Skeletal muscle tissue (tissue), 4 donors: ENCODE results near the gene ERICH3. TPM values are rescaled to one million over a fixed set of nuclear protein-coding genes. Genes with fewer than 3 reads are reported as not detected.
"Not testable (repeated sequence)": the region's sequence is repeated elsewhere in the genome, so short reads cannot be mapped to it uniquely, and the experiment has no call there.

Experiments used
- H3K27ac ChIP-seq: one replicate; pipeline ENCODE4 v1.7.0; 2013; ENCODE audit warnings: mild to moderate bottlenecking, low read depth, low read length, inconsistent platforms
- H3K27me3 ChIP-seq, 3 donors: one replicate each; pipeline ENCODE4 v1.7.0; 2013; ENCODE audit warnings: low read length in 3 of 3; ENCODE audit not compliant: control insufficient read depth in 3 of 3, insufficient read depth in 3 of 3
- H3K36me3 ChIP-seq, 3 donors: one replicate each; pipeline ENCODE4 v1.7.0; 2013; ENCODE audit warnings: low read length in 3 of 3; ENCODE audit not compliant: control insufficient read depth in 3 of 3, insufficient read depth in 3 of 3
- H3K4me1 ChIP-seq, 3 donors: one replicate each; pipeline ENCODE4 v1.7.0; 2013; ENCODE audit warnings: low read length in 3 of 3, mild to moderate bottlenecking in 3 of 3; ENCODE audit not compliant: control insufficient read depth in 3 of 3, insufficient read depth in 3 of 3
- H3K4me3 ChIP-seq, 3 donors: one replicate each; pipeline ENCODE4 v1.7.0; 2013; ENCODE audit warnings: low read length in 3 of 3
- H3K9ac ChIP-seq, 3 donors: one replicate each; pipeline ENCODE4 v1.7.0; 2013; ENCODE audit warnings: low read length in 3 of 3, mild to moderate bottlenecking in 3 of 3, moderate library complexity in 2 of 3, low read depth in 1 of 3
- H3K9me3 ChIP-seq, 3 donors: one replicate each; pipeline ENCODE4 v1.7.0; 2013; ENCODE audit warnings: low read length in 3 of 3; ENCODE audit not compliant: control insufficient read depth in 3 of 3
- total RNA-seq: library from RNA; depleted of rRNA; stranded (reverse); fragments of >200 nt; gene quantifications from one replicate; pipeline ENCODE4 v1.2.3, GENCODE V29; 2014
- donor health status: Osteomylitis.

The ERICH3 gene
- total RNA-seq, 1 donor from 2014 or later, result not detected

DNA sequence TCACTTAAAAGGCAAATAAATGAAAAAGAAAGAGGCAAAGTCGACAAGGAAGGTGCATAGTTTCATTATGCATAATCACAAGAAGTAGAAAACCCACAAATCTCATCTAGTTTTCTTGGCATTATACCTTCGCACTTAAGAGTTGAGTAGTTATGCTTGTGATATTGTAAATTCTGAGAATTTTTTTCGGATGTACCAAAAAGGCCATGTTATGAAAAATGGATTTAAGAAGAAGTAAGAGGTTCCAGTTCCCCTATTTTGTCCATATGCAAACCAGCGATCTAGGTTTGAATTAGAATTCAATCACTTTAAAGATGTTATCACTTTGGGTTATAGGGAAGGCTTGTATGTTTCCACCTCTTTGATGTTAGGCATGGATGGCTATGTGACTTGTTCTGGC is 7.9 kb upstream of the ERICH3 start:
- Histone ChIP-seq H3K4me1 (no peaks in the 10 kb centered on the region), H3K9ac (no peak overlapping the region), H3K27me3 (no peaks in the 10 kb centered on the region), H3K36me3 (no peaks in the 10 kb centered on the region), H3K9me3 (no peaks in the 10 kb centered on the region), H3K27ac (no peak overlapping the region), H3K4me3 (no peak overlapping the region)

DNA sequence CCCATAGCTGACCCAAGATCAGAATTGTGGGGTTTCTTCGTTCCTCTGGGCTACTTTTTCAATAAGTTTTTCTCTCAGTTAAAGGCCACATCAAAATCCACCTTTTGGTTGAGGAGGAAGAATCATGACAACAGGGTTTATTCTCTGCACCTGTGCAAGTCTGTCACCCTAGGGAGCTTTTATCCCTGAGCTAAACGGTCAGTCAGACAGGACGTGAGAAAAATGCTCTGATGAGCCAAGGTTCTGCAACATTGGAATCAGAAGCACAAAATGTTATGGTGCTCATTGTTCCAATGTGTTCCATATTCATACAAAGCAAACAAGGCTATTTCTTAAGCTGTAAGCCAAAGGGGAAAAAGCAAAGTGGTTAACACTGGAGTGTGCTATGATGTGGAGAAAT is 7.4 kb upstream of the ERICH3 start:
- no peaks in the 10 kb centered on the region for H3K36me3 ChIP-seq
- H3K4me3 ChIP-seq, result no peak overlapping the region
- no peaks in the 10 kb centered on the region for H3K9me3 ChIP-seq
- H3K27me3 ChIP-seq, result no peaks in the 10 kb centered on the region
- no peak overlapping the region for H3K9ac ChIP-seq
- H3K27ac ChIP-seq, result no peak overlapping the region
- H3K4me1 ChIP-seq, result no peaks in the 10 kb centered on the region

DNA sequence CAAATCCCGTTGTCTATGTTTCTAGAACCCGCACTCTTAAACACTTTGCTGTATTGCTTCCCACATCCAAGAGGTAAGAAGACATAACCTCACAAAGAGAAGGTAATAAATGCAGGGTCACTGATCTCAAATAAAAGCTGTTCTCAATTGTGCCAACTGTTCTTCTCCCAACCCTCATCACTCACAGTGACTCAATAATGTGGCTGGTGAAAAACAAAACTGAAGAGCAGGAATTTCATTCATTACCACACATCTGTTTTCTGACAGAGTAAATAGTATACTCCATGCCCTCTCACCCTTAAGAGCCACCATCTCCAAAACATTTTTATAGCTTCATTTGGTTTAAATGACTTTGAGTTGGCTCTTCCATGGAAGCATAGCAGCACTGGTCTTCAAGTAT is 6.2 kb upstream of the ERICH3 start:
- H3K27me3 ChIP-seq, result peaks cover under 1 to 3% (median 3%) of the 10 kb centered on the region in 3 donors
- H3K36me3 ChIP-seq, result no peaks in the 10 kb centered on the region
- no peak overlapping the region for H3K9ac ChIP-seq
- H3K4me1 ChIP-seq, result no peaks in the 10 kb centered on the region
- H3K4me3 ChIP-seq, result no peak overlapping the region
- H3K27ac ChIP-seq, result no peak overlapping the region
- no peaks in the 10 kb centered on the region for H3K9me3 ChIP-seq

DNA sequence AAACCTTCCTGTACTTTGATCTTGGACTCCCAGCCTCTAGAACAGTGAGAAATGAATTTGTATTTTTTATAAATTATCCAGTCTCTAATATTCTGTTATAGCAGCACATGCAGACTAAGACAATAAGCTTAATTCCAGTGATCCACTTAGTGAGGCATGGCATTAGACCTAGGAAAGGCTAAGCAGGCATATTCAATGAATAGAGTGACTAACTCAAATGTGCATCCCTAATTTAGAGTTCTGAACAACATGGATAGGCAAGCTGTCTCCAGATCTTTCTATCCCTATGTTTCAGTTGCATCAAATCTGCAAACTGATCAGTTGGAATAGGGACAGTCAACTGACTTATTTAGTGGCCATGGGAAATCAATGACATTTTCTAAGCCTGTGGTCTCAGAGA is 4.3 kb upstream of the ERICH3 start:
- Histone ChIP-seq H3K4me3 (no peak overlapping the region), H3K27ac (no peak overlapping the region), H3K9ac (no peak overlapping the region), H3K4me1 (peaks cover 0 to 5% (median 3%) of the 10 kb centered on the region in 3 donors), H3K9me3 (no peaks in the 10 kb centered on the region), H3K27me3 (peaks cover 9 to 17% (median 12%) of the 10 kb centered on the region in 3 donors), H3K36me3 (no peaks in the 10 kb centered on the region)

DNA sequence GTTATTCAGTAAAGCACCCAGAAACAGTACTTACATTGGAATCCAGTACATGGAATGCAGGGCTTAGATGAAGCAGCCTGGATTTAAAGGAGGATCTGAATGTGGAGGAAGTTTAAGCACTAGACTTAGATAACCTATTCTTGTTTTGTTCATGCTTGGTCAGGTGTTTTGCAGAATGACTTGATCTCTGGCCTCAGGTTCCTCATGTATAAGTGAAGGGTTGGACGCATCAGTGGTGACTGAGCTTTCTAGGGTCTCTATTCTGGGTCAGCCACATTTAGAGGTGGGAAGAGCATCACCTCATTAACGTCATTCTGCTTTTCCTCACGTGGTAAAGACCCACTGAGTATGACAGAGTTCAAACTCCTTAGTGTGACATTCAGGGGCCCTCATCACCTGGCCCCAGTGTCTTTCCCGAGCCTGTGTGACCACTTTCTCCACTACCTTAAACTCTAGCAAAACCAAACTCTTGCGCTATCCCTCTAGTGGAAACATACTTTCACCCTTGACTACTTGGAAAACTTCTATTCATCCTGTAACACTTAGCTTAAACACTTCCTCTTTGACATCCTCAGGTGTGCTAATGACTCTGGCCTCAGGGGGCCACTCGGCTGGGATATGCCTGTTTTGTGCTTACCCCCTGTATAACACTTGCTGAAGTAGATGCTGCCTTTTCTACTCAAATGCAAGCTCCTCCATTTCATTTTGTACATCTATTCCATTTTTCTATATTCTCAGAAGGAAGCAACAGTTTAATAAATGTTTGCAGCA is 871 bp upstream of the ERICH3 start:
- H3K4me3 ChIP-seq, result no peak overlapping the region
- no peaks in the 10 kb centered on the region for H3K36me3 ChIP-seq
- peaks cover 9 to 17% (median 12%) of the 10 kb centered on the region in 3 donors for H3K27me3 ChIP-seq
- H3K27ac ChIP-seq, result no peak overlapping the region
- no peaks in the 10 kb centered on the region for H3K9me3 ChIP-seq
- H3K9ac ChIP-seq, result no peak overlapping the region
- H3K4me1 ChIP-seq, result peaks cover 0 to 5% (median 3%) of the 10 kb centered on the region in 3 donors

DNA sequence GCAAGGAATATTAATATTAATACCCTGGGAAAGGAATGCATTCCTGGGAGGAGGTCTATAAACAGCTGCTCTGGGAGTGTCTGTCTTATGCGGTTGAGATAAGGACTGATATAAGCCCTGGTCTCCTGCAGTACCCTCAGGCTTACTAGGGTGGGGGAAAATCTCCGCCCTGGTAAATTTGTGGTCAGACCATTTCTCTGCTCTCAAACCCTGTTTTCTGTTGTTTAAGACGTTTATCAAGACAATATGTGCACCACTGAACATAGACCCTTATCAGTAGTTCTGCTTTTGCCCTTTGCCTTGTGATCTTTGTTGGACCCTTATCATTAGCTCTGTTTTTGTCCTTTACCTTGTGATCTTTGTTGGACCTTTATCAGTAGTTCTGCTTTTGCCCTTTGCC is 2.7 kb downstream of the ERICH3 start:
- H3K9ac ChIP-seq, H3K27ac ChIP-seq, H3K4me3 ChIP-seq, H3K4me1 ChIP-seq, H3K9me3 ChIP-seq, H3K36me3 ChIP-seq: not testable (repeated sequence)
- peaks cover 9 to 17% (median 12%) of the 10 kb centered on the region in 3 donors for H3K27me3 ChIP-seq

DNA sequence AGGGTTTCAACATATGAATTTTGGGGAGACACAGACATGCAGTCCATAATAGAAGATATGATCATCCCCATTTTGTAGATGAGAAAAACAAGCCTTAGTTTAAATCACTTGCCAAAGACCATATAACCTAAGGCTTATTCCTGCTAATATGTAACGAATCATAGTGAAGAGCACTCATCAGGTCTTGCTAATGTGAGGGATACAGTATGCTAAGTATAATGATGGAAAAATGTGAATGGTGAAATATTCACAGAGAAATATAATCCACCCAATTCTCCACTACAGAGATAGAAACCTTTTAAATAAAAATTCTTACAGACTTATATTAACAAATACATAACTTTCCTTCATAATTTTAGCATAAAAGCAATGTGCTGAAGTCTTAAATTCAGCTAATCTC is 18.9 kb downstream of the ERICH3 start:
- Histone ChIP-seq H3K4me1 (no peaks in the 10 kb centered on the region), H3K36me3 (no peaks in the 10 kb centered on the region), H3K27ac (no peak overlapping the region), H3K4me3 (no peak overlapping the region), H3K27me3 (no peaks in the 10 kb centered on the region), H3K9ac (no peak overlapping the region), H3K9me3 (no peaks in the 10 kb centered on the region)

DNA sequence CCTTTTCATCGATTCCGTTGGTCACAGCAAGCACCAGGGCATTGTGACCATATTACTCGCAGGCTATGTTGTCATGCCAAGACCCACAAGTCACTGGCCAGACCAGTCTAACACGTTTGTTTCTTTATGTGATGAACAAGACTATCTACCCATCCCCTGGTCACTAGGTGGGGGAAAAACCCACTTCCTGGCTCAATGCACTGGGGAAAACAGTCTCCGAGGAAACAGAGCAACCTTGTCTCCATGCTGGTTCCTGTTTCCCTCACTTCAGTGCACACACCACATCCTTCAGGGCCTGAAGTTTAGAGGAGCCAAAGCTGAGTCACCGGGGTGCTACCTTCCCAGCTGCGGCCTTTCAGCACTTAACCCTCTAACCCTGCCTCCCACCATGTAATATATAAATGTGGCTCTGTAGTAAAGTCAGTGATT is 20.9 kb downstream of the ERICH3 start:
- Histone ChIP-seq H3K4me3 (no peak overlapping the region), H3K4me1 (no peaks in the 10 kb centered on the region), H3K27me3 (no peaks in the 10 kb centered on the region), H3K9ac (no peak overlapping the region), H3K36me3 (no peaks in the 10 kb centered on the region), H3K9me3 (no peaks in the 10 kb centered on the region), H3K27ac (no peak overlapping the region)

DNA sequence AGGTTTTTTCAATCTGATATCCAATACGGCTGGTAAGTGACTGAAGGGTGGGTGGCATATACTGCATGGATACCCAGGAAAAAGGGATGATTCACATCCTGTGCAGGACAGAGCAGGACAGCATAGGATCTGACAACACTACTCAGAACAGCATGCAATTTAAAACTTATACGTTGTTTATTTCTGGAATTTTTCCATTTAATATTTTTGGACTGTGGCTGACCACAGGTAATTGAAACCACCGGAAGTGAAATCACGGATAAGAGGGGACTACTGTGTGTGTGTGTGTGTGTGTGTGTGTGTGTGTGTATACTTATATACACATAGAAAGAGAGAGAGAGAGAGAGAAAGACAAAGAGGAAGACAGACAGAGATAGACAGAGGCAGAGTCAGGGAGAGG is 23.0 kb downstream of the ERICH3 start:
- Histone ChIP-seq H3K9me3 (no peaks in the 10 kb centered on the region), H3K27me3 (no peaks in the 10 kb centered on the region), H3K27ac (no peak overlapping the region), H3K9ac (no peak overlapping the region), H3K4me1 (no peaks in the 10 kb centered on the region), H3K4me3 (no peak overlapping the region), H3K36me3 (no peaks in the 10 kb centered on the region)

DNA sequence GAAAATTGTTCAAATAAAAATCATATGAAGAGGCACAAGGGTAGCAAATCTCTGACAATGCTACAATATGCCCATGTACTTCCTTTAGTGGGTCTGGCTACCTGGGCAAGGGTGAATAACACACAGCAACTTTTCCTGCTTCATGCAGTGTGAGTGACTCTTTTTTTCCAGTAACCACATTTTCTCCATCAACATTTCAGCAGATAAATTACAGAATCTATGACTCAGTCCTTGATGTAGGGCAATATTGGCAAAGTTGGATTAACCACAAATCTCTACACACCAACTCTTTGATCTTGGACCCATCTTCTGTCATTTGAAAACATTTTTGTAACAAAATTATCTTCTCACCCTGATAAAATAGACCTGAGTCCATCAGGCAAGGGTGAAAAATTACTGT is 31.7 kb downstream of the ERICH3 start:
- Histone ChIP-seq H3K27ac (no peak overlapping the region), H3K4me1 (no peaks in the 10 kb centered on the region), H3K9ac (no peak overlapping the region), H3K9me3 (no peaks in the 10 kb centered on the region), H3K36me3 (no peaks in the 10 kb centered on the region), H3K27me3 (no peaks in the 10 kb centered on the region), H3K4me3 (no peak overlapping the region)
